GM19035 (cell line): ENCODE data around the gene CBLB.

ENCODE experiments used
- ATAC-seq: cut with Tn5 transposase; IDR thresholded peaks from one replicate; pipeline ENCODE4 v1.9.1; 2021; ENCODE audit not compliant: unreplicated experiment

Gene CBLB

GRCh38 chr3:105647047-105647446 is 221.8 kb downstream of the CBLB start:
- ATAC-seq: no peak

GRCh38 chr3:105639131-105639530 is 229.7 kb downstream of the CBLB start:
- no peak for ATAC-seq

GRCh38 chr3:105634708-105635107 is 234.1 kb downstream of the CBLB start:
- no peak for ATAC-seq

- ATAC-seq: no peak
These were observed 239.1 kb downstream of the CBLB start for GRCh38 chr3:105629718-105630117.

GRCh38 chr3:105626739-105627138 is 242.1 kb downstream of the CBLB start:
- no peak for ATAC-seq

GRCh38 chr3:105622169-105622568 is 246.6 kb downstream of the CBLB start:
- ATAC-seq: no peak

- no peak for ATAC-seq
These were observed 248.6 kb downstream of the CBLB start for GRCh38 chr3:105620236-105620635.

- ATAC-seq: no peak
These were observed 249.2 kb downstream of the CBLB start for GRCh38 chr3:105619651-105620050.

GRCh38 chr3:105618556-105618955 is 250.3 kb downstream of the CBLB start:
- ATAC-seq: no peak

GRCh38 chr3:105616374-105617121 is 252.3 kb downstream of the CBLB start:
- ATAC-seq: no peak

GRCh38 chr3:105615814-105616213 is 253.0 kb downstream of the CBLB start:
- ATAC-seq: no peak

GRCh38 chr3:105614288-105615030 is 254.4 kb downstream of the CBLB start:
- no peak for ATAC-seq

- ATAC-seq: no peak
These were observed 255.7 kb downstream of the CBLB start for GRCh38 chr3:105613120-105613519.

- ATAC-seq: no peak
These were observed 257.3 kb downstream of the CBLB start for GRCh38 chr3:105611304-105612192.

GRCh38 chr3:105610473-105610872 is 258.3 kb downstream of the CBLB start:
- ATAC-seq: no peak

GRCh38 chr3:105608623-105609022 is 260.2 kb downstream of the CBLB start:
- ATAC-seq: no peak

- ATAC-seq: no peak
These were observed 262.8 kb downstream of the CBLB start for GRCh38 chr3:105606016-105606415.
